ENCODE measurements around the gene PSG1. TPM values are rescaled to one million over a fixed set of nuclear protein-coding genes. Genes with fewer than 3 reads are reported as not detected.
A peak's percentile ranks its signal among the peaks of the same experiment; 100 is the strongest.
"Not testable (repeated sequence)": the region's sequence is repeated elsewhere in the genome, so short reads cannot be mapped to it uniquely, and the experiment has no call there.

The PSG1 gene
- total RNA-seq, 3 donors from 2014 or later (not counting 1 experiment from before 2014, with no cell fraction given): not detected

- H3K9me3 Mint-ChIP-seq; DNase-seq; H3K36me3 ChIP-seq (ENCODE audit: control insufficient read depth, insufficient read depth, low read length); intact Hi-C loops (cut with micrococcal nuclease); H3K27me3 ChIP-seq (ENCODE audit: control insufficient read depth, insufficient read depth, low read length); ATAC-seq; H3K9me3 ChIP-seq (ENCODE audit: control insufficient read depth, insufficient read depth, low read length); H3K27ac ChIP-seq (ENCODE audit: low read length); H3K27ac Mint-ChIP-seq; H3K4me3 Mint-ChIP-seq; H3K4me3 ChIP-seq (ENCODE audit: low read length); H3K4me1 ChIP-seq (ENCODE audit: control insufficient read depth, insufficient read depth, low read length); H3K4me1 Mint-ChIP-seq; H3K36me3 Mint-ChIP-seq: not testable (repeated sequence)
- peaks cover 6 to 31% of the 10 kb centered on the region in 2 donors for H3K27me3 Mint-ChIP-seq (ENCODE audit: low read depth in 2 of 2)
- 96% methylated on average over 3 of the region's 3 CpGs for WGBS (ENCODE audit: insufficient coverage)
Observed at GRCh38 chr19:42874136-42874535, 5.4 kb downstream of the PSG1 start.

GRCh38 chr19:42872608-42873007, 6.9 kb downstream of the PSG1 start:
- no peak for ATAC-seq
- WGBS (ENCODE audit: insufficient coverage): 75% methylated on average over 3 of the region's 3 CpGs
- no peaks in the 10 kb centered on the region for H3K36me3 Mint-ChIP-seq
- no peaks in the 10 kb centered on the region for H3K9me3 Mint-ChIP-seq
- Histone ChIP-seq H3K4me1 (ENCODE audit: control insufficient read depth, insufficient read depth, low read length) (no peaks in the 10 kb centered on the region), H3K27ac (ENCODE audit: low read length) (no peak overlapping the region), H3K4me3 (ENCODE audit: low read length) (no peak overlapping the region), H3K27me3 (ENCODE audit: control insufficient read depth, insufficient read depth, low read length) (no peaks in the 10 kb centered on the region), H3K36me3 (ENCODE audit: control insufficient read depth, insufficient read depth, low read length) (no peaks in the 10 kb centered on the region), H3K9me3 (ENCODE audit: control insufficient read depth, insufficient read depth, low read length) (no peaks in the 10 kb centered on the region)
- no peak for TF ChIP-seq CTCF (IDR thresholded peaks at IDR 0.05)
- peaks cover 6 to 27% of the 10 kb centered on the region in 2 donors for H3K27me3 Mint-ChIP-seq (ENCODE audit: low read depth in 2 of 2)
- H3K27ac Mint-ChIP-seq: no peak overlapping the region
- no peaks in the 10 kb centered on the region for H3K4me1 Mint-ChIP-seq
- no peak overlapping the region for H3K4me3 Mint-ChIP-seq
- DNase-seq: no peak
- intact Hi-C loops (cut with micrococcal nuclease): no loop called here

GRCh38 chr19:42857544-42857867, 22.0 kb downstream of the PSG1 start:
- ATAC-seq: no peak
- Histone ChIP-seq H3K36me3 (ENCODE audit: control insufficient read depth, insufficient read depth, low read length) (no peaks in the 10 kb centered on the region), H3K4me1 (ENCODE audit: control insufficient read depth, insufficient read depth, low read length) (no peaks in the 10 kb centered on the region), H3K27me3 (ENCODE audit: control insufficient read depth, insufficient read depth, low read length) (no peaks in the 10 kb centered on the region), H3K4me3 (ENCODE audit: low read length) (no peak overlapping the region), H3K27ac (ENCODE audit: low read length) (no peak overlapping the region), H3K9me3 (ENCODE audit: control insufficient read depth, insufficient read depth, low read length) (no peaks in the 10 kb centered on the region)
- H3K9me3 Mint-ChIP-seq: no peaks in the 10 kb centered on the region
- intact Hi-C loops (cut with micrococcal nuclease): no loop called here
- H3K4me1 Mint-ChIP-seq: peaks cover 0 to 5% of the 10 kb centered on the region in 2 donors
- H3K27ac Mint-ChIP-seq: no peak overlapping the region
- TF ChIP-seq CTCF (IDR thresholded peaks at IDR 0.05): no peak
- peaks cover 0 to 6% of the 10 kb centered on the region in 2 donors for H3K27me3 Mint-ChIP-seq (ENCODE audit: low read depth in 2 of 2)
- no peak for DNase-seq
- 74% methylated on average over 5 of the region's 5 CpGs for WGBS (ENCODE audit: insufficient coverage)
- no peaks in the 10 kb centered on the region for H3K36me3 Mint-ChIP-seq
- no peak overlapping the region for H3K4me3 Mint-ChIP-seq

- H3K36me3 ChIP-seq (ENCODE audit: control insufficient read depth, insufficient read depth, low read length); H3K9me3 Mint-ChIP-seq; H3K4me3 Mint-ChIP-seq; H3K4me1 Mint-ChIP-seq; intact Hi-C loops (cut with micrococcal nuclease); ATAC-seq; H3K27ac Mint-ChIP-seq; H3K27ac ChIP-seq (ENCODE audit: low read length); H3K4me1 ChIP-seq (ENCODE audit: control insufficient read depth, insufficient read depth, low read length); H3K27me3 Mint-ChIP-seq (ENCODE audit: low read depth in 2 of 2); H3K4me3 ChIP-seq (ENCODE audit: low read length); H3K36me3 Mint-ChIP-seq; H3K9me3 ChIP-seq (ENCODE audit: control insufficient read depth, insufficient read depth, low read length); H3K27me3 ChIP-seq (ENCODE audit: control insufficient read depth, insufficient read depth, low read length): not testable (repeated sequence)
- TF ChIP-seq CTCF (IDR thresholded peaks at IDR 0.05): peak; percentile 65
- 84% methylated on average over 18 of the region's 19 CpGs for WGBS (ENCODE audit: insufficient coverage)
- DNase-seq: peak in 1 of 2 donors; percentile 37
Observed at GRCh38 chr19:42856866-42857543, 22.5 kb downstream of the PSG1 start.

- 96% methylated on average over 1 of the region's 3 CpGs for WGBS (ENCODE audit: insufficient coverage)
Observed at GRCh38 chr19:42854745-42855144, 24.8 kb downstream of the PSG1 start.

GRCh38 chr19:42853231-42853630, 26.3 kb downstream of the PSG1 start:
- H3K36me3 ChIP-seq (ENCODE audit: control insufficient read depth, insufficient read depth, low read length); H3K9me3 Mint-ChIP-seq; H3K4me3 ChIP-seq (ENCODE audit: low read length); H3K27me3 Mint-ChIP-seq (ENCODE audit: low read depth in 2 of 2); intact Hi-C loops (cut with micrococcal nuclease); H3K9me3 ChIP-seq (ENCODE audit: control insufficient read depth, insufficient read depth, low read length); H3K27me3 ChIP-seq (ENCODE audit: control insufficient read depth, insufficient read depth, low read length); H3K4me1 Mint-ChIP-seq; H3K27ac ChIP-seq (ENCODE audit: low read length); H3K4me1 ChIP-seq (ENCODE audit: control insufficient read depth, insufficient read depth, low read length); ATAC-seq; H3K4me3 Mint-ChIP-seq; H3K27ac Mint-ChIP-seq; DNase-seq; H3K36me3 Mint-ChIP-seq: not testable (repeated sequence)
- 100% methylated on average over 1 of the region's 1 CpG for WGBS (ENCODE audit: insufficient coverage)

More at GRCh38 chr19:42854745-42855144, 24.8 kb downstream of the PSG1 start:
- DNase-seq; H3K27ac Mint-ChIP-seq; H3K36me3 ChIP-seq (ENCODE audit: control insufficient read depth, insufficient read depth, low read length); H3K4me3 ChIP-seq (ENCODE audit: low read length); H3K36me3 Mint-ChIP-seq; H3K27ac ChIP-seq (ENCODE audit: low read length); H3K27me3 Mint-ChIP-seq (ENCODE audit: low read depth in 2 of 2); intact Hi-C loops (cut with micrococcal nuclease); H3K9me3 ChIP-seq (ENCODE audit: control insufficient read depth, insufficient read depth, low read length); H3K9me3 Mint-ChIP-seq; H3K27me3 ChIP-seq (ENCODE audit: control insufficient read depth, insufficient read depth, low read length); H3K4me3 Mint-ChIP-seq; H3K4me1 Mint-ChIP-seq; ATAC-seq; H3K4me1 ChIP-seq (ENCODE audit: control insufficient read depth, insufficient read depth, low read length): not testable (repeated sequence)
